ENCODE data around the gene KTN1. TPM values are rescaled to one million over a fixed set of nuclear protein-coding genes. Genes with fewer than 3 reads are reported as not detected.

KTN1 gene
- total and polyA plus RNA-seq, 2 experiments from 2014 or later: 124 to 607 TPM

DNA sequence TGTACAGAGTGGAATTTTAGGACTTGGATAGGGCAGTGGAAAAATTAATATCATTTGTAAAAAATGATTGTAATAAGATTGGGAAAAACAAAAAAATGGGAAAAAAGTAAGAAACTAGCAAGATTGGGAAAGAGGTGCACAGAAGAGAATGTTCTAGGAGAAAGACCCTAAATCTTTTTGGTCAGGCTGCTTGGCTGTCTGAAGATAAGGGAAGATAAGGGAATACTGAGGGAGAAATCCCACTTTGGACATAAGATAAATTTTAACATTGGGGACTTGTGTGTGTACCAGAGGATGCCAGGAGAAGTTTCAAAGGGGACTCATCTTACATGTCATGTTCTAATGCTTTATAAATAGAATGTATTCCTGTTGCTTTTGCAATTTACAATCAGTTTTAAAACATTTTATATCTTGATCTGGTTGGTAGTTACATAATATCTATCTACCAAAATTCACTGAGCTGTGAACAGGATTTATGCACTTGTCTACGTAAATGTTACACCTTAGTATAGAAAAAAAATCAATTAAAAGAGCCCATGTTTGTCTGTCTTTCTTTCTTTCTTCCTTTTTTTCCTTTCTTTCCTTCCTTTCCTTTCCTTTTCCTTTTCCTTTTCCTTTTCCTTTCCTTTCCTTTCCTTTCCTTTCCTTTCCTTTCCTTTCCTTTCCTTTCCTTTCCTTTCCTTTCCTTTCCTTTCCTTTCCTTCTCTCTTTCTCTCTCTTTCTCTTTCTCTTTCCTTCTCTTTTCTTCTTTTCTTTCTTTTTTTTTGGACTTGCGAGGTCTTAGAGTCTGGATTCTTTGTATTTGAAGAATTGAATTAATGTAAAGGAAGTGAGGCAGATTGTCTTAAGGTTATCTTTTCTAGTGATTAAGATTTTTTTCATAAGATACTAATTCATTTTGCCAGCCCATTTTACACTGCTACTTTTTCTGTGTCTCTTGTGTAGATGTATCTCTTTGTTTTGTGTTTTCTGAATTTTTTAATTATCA lies 66.1 kb downstream of the KTN1 start:
- no peaks in the 10 kb centered on the region for H4K20me1 ChIP-seq (replicated peaks; ENCODE audit: insufficient read depth)
- H3K4me2 ChIP-seq: no peak overlapping the region
- H3K27me3 Mint-ChIP-seq (ENCODE audit: insufficient read depth, low read depth, poor library complexity): no peaks in the 10 kb centered on the region
- peaks cover 16% of the 10 kb centered on the region for H3K4me1 Mint-ChIP-seq
- ATAC-seq: no peak
- no peak overlapping the region for H3K27ac ChIP-seq (ENCODE audit: low read depth)
- peaks cover 59% of the 10 kb centered on the region for H3K36me3 Mint-ChIP-seq (ENCODE audit: low read depth)
- no peaks in the 10 kb centered on the region for H3K79me2 ChIP-seq (replicated peaks; ENCODE audit: insufficient read depth)
- no peak overlapping the region for H3K4me3 Mint-ChIP-seq
- no peak overlapping the region for H2AFZ ChIP-seq
- H3K4me1 ChIP-seq (ENCODE audit: insufficient read depth): peaks cover 11% of the 10 kb centered on the region
- H3K9me3 Mint-ChIP-seq: no peaks in the 10 kb centered on the region
- no peaks in the 10 kb centered on the region for H3F3A ChIP-seq (replicated peaks; ENCODE audit: low read depth)
- no peak for DNase-seq (ENCODE audit: low spot score)
- TF ChIP-seq, protein P1, sequence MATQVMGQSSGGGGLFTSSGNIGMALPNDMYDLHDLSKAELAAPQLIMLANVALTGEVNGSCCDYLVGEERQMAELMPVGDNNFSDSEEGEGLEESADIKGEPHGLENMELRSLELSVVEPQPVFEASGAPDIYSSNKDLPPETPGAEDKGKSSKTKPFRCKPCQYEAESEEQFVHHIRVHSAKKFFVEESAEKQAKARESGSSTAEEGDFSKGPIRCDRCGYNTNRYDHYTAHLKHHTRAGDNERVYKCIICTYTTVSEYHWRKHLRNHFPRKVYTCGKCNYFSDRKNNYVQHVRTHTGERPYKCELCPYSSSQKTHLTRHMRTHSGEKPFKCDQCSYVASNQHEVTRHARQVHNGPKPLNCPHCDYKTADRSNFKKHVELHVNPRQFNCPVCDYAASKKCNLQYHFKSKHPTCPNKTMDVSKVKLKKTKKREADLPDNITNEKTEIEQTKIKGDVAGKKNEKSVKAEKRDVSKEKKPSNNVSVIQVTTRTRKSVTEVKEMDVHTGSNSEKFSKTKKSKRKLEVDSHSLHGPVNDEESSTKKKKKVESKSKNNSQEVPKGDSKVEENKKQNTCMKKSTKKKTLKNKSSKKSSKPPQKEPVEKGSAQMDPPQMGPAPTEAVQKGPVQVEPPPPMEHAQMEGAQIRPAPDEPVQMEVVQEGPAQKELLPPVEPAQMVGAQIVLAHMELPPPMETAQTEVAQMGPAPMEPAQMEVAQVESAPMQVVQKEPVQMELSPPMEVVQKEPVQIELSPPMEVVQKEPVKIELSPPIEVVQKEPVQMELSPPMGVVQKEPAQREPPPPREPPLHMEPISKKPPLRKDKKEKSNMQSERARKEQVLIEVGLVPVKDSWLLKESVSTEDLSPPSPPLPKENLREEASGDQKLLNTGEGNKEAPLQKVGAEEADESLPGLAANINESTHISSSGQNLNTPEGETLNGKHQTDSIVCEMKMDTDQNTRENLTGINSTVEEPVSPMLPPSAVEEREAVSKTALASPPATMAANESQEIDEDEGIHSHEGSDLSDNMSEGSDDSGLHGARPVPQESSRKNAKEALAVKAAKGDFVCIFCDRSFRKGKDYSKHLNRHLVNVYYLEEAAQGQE (IDR thresholded peaks at IDR 0.05; ENCODE audit: unreplicated experiment): no peak
- TF ChIP-seq NANOG (IDR thresholded peaks at IDR 0.05; ENCODE audit: borderline replicate concordance) (no peak), STAT1 (IDR thresholded peaks at IDR 0.05; ENCODE audit: unreplicated experiment) (no peak), POLR2AphosphoS5 (IDR thresholded peaks at IDR 0.05; ENCODE audit: low read depth) (no peak), EZH2 (IDR thresholded peaks at IDR 0.05; ENCODE audit: low read depth, unreplicated experiment) (no peak), EZH2phosphoT487 (IDR thresholded peaks at IDR 0.05; ENCODE audit: unreplicated experiment) (no peak), ZNF114 (CRISPR knock-in tag; IDR thresholded peaks at IDR 0.05) (no peak), CREB1 (CRISPR knock-in tag; IDR thresholded peaks at IDR 0.05; ENCODE audit: low read depth) (no peak), JUNB (IDR thresholded peaks at IDR 0.05; ENCODE audit: unreplicated experiment) (no peak), ZNF331 (CRISPR knock-in tag; IDR thresholded peaks at IDR 0.05; ENCODE audit: low read depth) (no peak)
- TF ChIP-seq, protein P2, sequence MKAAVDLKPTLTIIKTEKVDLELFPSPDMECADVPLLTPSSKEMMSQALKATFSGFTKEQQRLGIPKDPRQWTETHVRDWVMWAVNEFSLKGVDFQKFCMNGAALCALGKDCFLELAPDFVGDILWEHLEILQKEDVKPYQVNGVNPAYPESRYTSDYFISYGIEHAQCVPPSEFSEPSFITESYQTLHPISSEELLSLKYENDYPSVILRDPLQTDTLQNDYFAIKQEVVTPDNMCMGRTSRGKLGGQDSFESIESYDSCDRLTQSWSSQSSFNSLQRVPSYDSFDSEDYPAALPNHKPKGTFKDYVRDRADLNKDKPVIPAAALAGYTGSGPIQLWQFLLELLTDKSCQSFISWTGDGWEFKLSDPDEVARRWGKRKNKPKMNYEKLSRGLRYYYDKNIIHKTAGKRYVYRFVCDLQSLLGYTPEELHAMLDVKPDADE (IDR thresholded peaks at IDR 0.05): no peak
- TF ChIP-seq, protein P3, sequence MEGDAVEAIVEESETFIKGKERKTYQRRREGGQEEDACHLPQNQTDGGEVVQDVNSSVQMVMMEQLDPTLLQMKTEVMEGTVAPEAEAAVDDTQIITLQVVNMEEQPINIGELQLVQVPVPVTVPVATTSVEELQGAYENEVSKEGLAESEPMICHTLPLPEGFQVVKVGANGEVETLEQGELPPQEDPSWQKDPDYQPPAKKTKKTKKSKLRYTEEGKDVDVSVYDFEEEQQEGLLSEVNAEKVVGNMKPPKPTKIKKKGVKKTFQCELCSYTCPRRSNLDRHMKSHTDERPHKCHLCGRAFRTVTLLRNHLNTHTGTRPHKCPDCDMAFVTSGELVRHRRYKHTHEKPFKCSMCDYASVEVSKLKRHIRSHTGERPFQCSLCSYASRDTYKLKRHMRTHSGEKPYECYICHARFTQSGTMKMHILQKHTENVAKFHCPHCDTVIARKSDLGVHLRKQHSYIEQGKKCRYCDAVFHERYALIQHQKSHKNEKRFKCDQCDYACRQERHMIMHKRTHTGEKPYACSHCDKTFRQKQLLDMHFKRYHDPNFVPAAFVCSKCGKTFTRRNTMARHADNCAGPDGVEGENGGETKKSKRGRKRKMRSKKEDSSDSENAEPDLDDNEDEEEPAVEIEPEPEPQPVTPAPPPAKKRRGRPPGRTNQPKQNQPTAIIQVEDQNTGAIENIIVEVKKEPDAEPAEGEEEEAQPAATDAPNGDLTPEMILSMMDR (conservative IDR thresholded peaks at IDR 0.05; ENCODE audit: low read depth in 2 of 2): no peak
- TF ChIP-seq, protein P4, sequence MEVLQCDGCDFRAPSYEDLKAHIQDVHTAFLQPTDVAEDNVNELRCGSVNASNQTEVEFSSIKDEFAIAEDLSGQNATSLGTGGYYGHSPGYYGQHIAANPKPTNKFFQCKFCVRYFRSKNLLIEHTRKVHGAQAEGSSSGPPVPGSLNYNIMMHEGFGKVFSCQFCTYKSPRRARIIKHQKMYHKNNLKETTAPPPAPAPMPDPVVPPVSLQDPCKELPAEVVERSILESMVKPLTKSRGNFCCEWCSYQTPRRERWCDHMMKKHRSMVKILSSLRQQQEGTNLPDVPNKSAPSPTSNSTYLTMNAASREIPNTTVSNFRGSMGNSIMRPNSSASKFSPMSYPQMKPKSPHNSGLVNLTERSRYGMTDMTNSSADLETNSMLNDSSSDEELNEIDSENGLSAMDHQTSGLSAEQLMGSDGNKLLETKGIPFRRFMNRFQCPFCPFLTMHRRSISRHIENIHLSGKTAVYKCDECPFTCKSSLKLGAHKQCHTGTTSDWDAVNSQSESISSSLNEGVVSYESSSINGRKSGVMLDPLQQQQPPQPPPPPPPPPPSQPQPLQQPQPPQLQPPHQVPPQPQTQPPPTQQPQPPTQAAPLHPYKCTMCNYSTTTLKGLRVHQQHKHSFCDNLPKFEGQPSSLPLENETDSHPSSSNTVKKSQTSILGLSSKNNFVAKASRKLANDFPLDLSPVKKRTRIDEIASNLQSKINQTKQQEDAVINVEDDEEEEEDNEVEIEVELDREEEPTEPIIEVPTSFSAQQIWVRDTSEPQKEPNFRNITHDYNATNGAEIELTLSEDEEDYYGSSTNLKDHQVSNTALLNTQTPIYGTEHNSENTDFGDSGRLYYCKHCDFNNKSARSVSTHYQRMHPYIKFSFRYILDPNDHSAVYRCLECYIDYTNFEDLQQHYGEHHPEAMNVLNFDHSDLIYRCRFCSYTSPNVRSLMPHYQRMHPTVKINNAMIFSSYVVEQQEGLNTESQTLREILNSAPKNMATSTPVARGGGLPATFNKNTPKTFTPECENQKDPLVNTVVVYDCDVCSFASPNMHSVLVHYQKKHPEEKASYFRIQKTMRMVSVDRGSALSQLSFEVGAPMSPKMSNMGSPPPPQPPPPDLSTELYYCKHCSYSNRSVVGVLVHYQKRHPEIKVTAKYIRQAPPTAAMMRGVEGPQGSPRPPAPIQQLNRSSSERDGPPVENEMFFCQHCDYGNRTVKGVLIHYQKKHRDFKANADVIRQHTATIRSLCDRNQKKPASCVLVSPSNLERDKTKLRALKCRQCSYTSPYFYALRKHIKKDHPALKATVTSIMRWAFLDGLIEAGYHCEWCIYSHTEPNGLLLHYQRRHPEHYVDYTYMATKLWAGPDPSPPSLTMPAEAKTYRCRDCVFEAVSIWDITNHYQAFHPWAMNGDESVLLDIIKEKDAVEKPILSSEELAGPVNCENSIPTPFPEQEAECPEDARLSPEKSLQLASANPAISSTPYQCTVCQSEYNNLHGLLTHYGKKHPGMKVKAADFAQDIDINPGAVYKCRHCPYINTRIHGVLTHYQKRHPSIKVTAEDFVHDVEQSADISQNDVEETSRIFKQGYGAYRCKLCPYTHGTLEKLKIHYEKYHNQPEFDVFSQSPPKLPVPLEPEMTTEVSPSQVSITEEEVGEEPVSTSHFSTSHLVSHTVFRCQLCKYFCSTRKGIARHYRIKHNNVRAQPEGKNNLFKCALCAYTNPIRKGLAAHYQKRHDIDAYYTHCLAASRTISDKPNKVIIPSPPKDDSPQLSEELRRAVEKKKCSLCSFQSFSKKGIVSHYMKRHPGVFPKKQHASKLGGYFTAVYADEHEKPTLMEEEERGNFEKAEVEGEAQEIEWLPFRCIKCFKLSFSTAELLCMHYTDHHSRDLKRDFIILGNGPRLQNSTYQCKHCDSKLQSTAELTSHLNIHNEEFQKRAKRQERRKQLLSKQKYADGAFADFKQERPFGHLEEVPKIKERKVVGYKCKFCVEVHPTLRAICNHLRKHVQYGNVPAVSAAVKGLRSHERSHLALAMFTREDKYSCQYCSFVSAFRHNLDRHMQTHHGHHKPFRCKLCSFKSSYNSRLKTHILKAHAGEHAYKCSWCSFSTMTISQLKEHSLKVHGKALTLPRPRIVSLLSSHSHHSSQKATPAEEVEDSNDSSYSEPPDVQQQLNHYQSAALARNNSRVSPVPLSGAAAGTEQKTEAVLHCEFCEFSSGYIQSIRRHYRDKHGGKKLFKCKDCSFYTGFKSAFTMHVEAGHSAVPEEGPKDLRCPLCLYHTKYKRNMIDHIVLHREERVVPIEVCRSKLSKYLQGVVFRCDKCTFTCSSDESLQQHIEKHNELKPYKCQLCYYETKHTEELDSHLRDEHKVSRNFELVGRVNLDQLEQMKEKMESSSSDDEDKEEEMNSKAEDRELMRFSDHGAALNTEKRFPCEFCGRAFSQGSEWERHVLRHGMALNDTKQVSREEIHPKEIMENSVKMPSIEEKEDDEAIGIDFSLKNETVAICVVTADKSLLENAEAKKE (CRISPR knock-in tag; IDR thresholded peaks at IDR 0.05): no peak
- peaks cover 2% of the 10 kb centered on the region; the same call in 1 of the 2 replicates for H3K36me3 ChIP-seq (ENCODE audit: insufficient read depth)
- no peak overlapping the region for H3K4me3 ChIP-seq
- H3K27ac Mint-ChIP-seq: peak overlapping the region; percentile 9; the same call in 1 of the 2 replicates
- no peaks in the 10 kb centered on the region for H3K9me2 ChIP-seq (ENCODE audit: insufficient read depth)
- H3K27me3 ChIP-seq (ENCODE audit: insufficient read depth): no peaks in the 10 kb centered on the region
